ENCODE measurements around the gene AP1M2. TPM values are rescaled to one million over a fixed set of nuclear protein-coding genes. Genes with fewer than 3 reads are reported as not detected.

AP1M2 gene
- total and polyA plus RNA-seq, 2 donors (not counting 3 experiments of a cell fraction or from before 2014, with no cell fraction given), result 0.19 TPM; not detected in 1

- intact Hi-C loops (cut with micrococcal nuclease) (no loop called here), dilution Hi-C loops (cut with MboI; ENCODE audit: extremely low pct_ligation_motif_present, low sequenced_read_pairs) (no loop called here)
- no peaks in the 10 kb centered on the region for H3K9me1 ChIP-seq (replicated peaks; ENCODE audit: control insufficient read depth, extremely low read depth, insufficient read depth, low read length)
- H3K9me3 ChIP-seq (replicated peaks; ENCODE audit: control insufficient read depth, insufficient read depth, low read length), result no peaks in the 10 kb centered on the region
- TF ChIP-seq CTCF (IDR thresholded peaks at IDR 0.05; ENCODE audit: extremely low read depth in 1 of 2, insufficient read depth in 1 of 2, low read depth in 1 of 2, low read length in 2 of 2), result no peak
- TF ChIP-seq EZH2 (IDR thresholded peaks at IDR 0.05; ENCODE audit: borderline replicate concordance, low read depth, low read length, severe bottlenecking), result no peak
- TF ChIP-seq MYC (IDR thresholded peaks at IDR 0.05; ENCODE audit: low read depth, low read length), result no peak
- no peak for TF ChIP-seq JUN (IDR thresholded peaks at IDR 0.05; ENCODE audit: borderline replicate concordance, insufficient read depth, insufficient read length, low read depth)
- no peak for TF ChIP-seq GATA2 (IDR thresholded peaks at IDR 0.05; ENCODE audit: insufficient read depth, insufficient read length, low read depth, low read length)
- no peak for TF ChIP-seq MAX (IDR thresholded peaks at IDR 0.05; ENCODE audit: insufficient read depth, insufficient read length)
- no peak for TF ChIP-seq FOS (IDR thresholded peaks at IDR 0.05; ENCODE audit: borderline replicate concordance, insufficient read depth, low read length)
- H3K27ac ChIP-seq (ENCODE audit: insufficient read depth, low read depth, low read length), result no peak overlapping the region
- no peak for DNase-seq (ENCODE audit: low read depth, low spot score)
- no peak overlapping the region for H3K4me3 ChIP-seq (replicated peaks in 1 of 3; ENCODE audit: insufficient read depth in 1 of 3, low read depth in 1 of 3, low read length in 3 of 3)
- H3K4me1 ChIP-seq (ENCODE audit: control insufficient read depth, extremely low read depth, insufficient read depth, low read length), result peaks cover 3% of the 10 kb centered on the region
- no peak overlapping the region for H3K9ac ChIP-seq (replicated peaks; ENCODE audit: extremely low read depth, insufficient read depth, low read length)
- POLR2A ChIA-PET, result no interaction called here
- H3K4me2 ChIP-seq (ENCODE audit: insufficient read depth, low read length), result no peak overlapping the region
- FAIRE-seq, result no peak
- peaks cover 0 to 2% of the 10 kb centered on the region in 2 experiments for H3K27me3 ChIP-seq (ENCODE audit: control insufficient read depth in 2 of 2, insufficient read depth in 2 of 2, low read length in 2 of 2)
- no peaks in the 10 kb centered on the region for H3K36me3 ChIP-seq (ENCODE audit: control insufficient read depth in 2 of 2, extremely low read depth in 1 of 2, insufficient read depth in 2 of 2, low read length in 2 of 2)
- H2AFZ ChIP-seq (ENCODE audit: low read depth, low read length), result no peak overlapping the region
- CTCF ChIA-PET, result interaction anchor here (0.7 to 1.3 kb wide), 5 partner anchors 11 to 161 kb away, joined by 3 to 9 read pairs (median 4); no protein-coding TSS in a partner anchor
- no TSS peak for BruUV-seq (replicated peaks)
- H4K20me1 ChIP-seq (replicated peaks; ENCODE audit: control insufficient read depth, extremely low read depth, insufficient read depth, low read length), result no peaks in the 10 kb centered on the region
- no peaks in the 10 kb centered on the region for H3K79me2 ChIP-seq (ENCODE audit: control insufficient read depth, insufficient read depth, low read length)
Observed at GRCh38 chr19:10538204-10538983, 48.7 kb downstream of the AP1M2 start.

Data from endothelial cell of umbilical vein (primary cell).